SK-N-DZ (cell line): ENCODE measurements around the gene PDGFC.
"Not testable (repeated sequence)": the region's sequence is repeated elsewhere in the genome, so short reads cannot be mapped to it uniquely, and the experiment has no call there.

Source experiments
- DNase-seq: peaks from one replicate; pipeline ENCODE4 v3.0.0-alpha.2; 2015; ENCODE audit warnings: low spot score

PDGFC gene

GRCh38 chr4:156909010-156909409, 62.6 kb downstream of the PDGFC start:
- no peak for DNase-seq

- DNase-seq, result no peak
Observed at GRCh38 chr4:156906325-156906724, 65.3 kb downstream of the PDGFC start.

DNA sequence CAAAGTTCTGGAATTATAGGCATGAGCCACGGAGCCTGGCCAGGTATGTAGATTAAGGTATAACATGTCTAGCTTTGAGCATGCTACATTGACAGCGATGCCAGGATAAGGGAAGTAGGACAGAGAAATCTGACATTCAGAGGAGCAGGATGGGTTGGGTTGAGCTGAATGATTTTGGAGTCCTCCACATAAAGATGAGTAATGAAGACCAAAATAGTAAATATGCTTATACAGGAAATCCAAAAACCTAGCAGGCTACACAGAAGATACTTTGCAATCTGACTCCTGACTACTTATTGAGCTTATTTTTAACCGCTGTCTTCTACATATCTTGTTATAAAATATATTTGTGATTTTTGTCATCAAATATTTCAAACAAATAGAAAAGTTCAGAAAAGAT, 69.7 kb downstream of the PDGFC start:
- no peak for DNase-seq

GRCh38 chr4:156898373-156899117, 73.1 kb downstream of the PDGFC start:
- DNase-seq, result no peak

- DNase-seq, result no peak
Observed at GRCh38 chr4:156896527-156896926, 75.1 kb downstream of the PDGFC start.

GRCh38 chr4:156894234-156894633, 77.4 kb downstream of the PDGFC start:
- no peak for DNase-seq

- no peak for DNase-seq
Observed at GRCh38 chr4:156892805-156893204, 78.8 kb downstream of the PDGFC start.

GRCh38 chr4:156889616-156890594, 81.7 kb downstream of the PDGFC start:
- no peak for DNase-seq

DNA sequence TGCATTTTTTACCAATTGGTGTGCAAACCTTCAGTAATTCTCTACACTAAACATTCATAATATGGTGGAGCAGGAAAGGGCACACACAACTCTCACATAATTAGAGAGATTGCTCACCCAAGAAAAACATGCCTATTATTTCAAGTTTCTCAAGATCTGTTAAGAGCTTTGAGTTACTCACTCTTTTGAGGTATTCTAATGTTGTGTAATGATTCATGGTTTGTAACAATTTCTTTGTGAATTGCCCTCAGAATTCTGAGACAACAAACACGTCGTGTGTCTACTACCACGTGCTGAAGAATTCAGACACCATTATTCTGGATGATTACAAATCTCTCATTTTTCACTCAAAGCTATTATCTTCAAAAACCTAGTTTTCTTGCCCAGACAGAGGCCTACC, 82.8 kb downstream of the PDGFC start:
- DNase-seq, result no peak

GRCh38 chr4:156886481-156886880, 85.1 kb downstream of the PDGFC start:
- no peak for DNase-seq

- no peak for DNase-seq
Observed at GRCh38 chr4:156885374-156885773, 86.2 kb downstream of the PDGFC start.

- DNase-seq, result no peak
Observed at GRCh38 chr4:156884183-156884582, 87.4 kb downstream of the PDGFC start.

DNA sequence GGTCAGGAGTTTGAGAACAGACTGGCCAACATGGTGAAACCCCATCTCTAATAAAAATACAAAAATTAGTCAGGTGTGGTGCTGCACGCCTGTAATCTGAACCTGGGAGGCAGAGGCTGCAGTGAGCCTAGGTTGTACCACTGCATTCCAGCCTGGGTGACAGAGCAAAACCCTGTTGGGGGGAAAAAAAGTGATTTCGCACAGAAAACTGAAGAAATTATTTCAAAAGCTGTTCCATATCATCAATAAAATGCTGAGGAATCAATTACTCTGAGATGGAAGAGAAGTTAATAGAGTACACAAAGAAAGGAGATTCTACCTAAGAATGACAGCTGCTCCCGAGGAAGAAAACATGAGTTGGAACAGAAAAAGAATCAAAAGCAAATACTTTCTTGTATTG, 95.9 kb downstream of the PDGFC start:
- no peak for DNase-seq

DNA sequence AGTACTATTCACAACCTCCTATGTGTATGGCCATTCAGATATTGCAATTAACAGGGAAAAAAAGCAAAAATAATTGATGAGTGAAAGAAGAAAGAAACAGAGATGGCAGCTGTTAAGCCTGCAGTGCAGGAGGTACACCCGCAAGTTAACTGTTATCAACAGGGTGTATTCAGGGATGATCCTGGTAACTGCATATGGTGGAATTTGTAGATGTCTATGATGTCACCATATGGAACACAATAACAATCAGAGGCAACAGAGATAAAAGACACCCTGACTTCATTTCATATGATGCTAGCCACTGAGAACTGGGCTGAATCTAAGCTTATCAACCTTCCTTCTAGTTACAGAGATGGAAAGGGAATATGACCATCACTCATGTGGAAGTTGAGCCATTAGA, 96.5 kb downstream of the PDGFC start:
- DNase-seq, result no peak

GRCh38 chr4:156873799-156874198, 97.8 kb downstream of the PDGFC start:
- no peak for DNase-seq

DNA sequence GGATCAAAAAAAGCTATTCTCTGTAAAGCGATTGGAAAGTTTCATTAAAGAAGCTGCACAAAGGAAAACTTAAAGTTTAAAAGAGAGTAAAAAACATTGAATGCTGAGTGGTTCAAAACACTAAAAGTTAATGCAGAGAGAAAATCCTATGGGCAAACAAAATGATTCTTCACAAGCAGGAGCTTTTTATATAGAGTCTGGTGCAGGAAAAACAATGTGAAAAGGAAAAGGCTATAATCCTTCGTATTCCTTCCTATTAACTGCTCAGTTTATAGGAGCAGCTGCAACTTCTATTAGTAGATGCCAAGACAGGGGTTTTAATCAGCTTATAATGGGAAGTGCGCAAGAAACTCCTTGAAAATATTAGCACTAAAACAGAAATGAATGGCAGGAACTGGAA, 100.7 kb downstream of the PDGFC start:
- DNase-seq, result no peak

GRCh38 chr4:156870131-156870530, 101.5 kb downstream of the PDGFC start:
- no peak for DNase-seq

- not testable (repeated sequence) for DNase-seq
Observed at GRCh38 chr4:156866088-156866487, 105.5 kb downstream of the PDGFC start.

DNA sequence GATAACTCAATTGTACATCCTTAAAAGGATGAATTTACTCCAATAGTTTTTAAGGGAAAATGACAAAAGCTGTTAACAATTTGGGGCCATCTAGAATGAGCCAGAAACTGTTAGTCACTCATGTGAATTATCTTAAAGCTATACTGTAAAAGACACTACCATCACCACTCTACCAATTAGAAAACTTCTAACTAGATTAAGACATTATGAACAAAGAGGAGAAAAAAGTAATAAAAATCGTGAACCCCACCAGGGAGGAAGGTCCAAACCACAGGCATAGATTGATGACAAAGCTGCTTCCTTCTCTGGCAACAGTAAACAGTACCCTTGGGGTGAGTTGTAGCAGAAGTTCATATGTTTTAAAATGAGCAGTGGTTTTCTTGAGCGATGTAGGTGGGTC, 106.1 kb downstream of the PDGFC start:
- no peak for DNase-seq

- no peak for DNase-seq
Observed at GRCh38 chr4:156858071-156858470, 113.5 kb downstream of the PDGFC start.

DNA sequence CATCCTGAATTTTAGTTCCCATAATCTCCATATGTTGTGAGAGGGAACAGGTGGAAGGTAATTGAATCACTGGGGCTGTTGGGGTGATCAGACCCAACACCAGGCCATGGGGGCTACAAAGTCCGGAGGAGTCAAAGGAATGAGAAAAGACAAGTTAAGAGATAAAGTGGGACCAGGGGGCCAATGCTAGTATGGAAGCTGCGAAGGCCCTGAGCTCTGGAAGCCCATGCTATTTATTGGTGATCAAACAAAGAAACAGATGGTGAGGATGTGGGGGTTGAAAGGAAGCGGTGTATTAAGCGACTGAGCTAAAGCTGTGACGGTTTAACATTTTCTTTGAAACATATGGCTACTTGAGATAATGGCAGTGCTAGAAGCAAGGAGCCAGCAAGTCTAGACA, 132.8 kb downstream of the PDGFC start:
- DNase-seq, result no peak

DNA sequence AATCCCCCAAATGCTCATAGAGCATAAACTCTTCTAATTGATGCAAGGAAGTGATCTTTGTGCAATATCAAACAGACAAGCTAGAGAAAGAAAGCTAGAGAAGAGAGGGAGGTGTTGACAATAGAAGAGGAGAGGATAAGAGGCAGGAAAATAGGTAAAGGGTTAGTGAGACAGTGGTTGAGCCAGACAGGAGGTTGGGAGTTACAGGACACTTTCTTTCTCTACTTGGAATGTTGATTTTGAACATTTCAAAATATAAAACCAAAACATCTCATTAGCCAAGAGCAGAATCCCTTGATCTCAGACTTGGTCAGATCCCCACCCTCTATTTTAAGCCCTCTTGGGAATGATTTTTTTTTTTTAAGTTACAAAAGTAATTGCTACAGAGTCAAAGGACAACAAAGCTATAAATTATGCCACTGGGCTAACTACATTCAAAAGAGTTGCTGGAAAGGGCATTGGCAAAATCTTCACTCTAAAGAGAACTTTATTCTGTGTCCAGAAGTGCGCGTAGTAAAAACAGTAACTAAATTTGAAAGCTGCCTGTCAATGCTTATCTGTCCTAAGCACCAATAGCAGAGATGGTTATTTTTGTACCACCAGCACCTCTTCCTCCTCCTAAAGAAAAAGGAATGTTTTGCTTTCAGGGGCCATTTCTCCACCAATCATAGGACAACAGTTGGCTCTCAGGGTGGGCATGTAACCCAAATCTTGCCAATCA, 133.8 kb downstream of the PDGFC start:
- DNase-seq, result no peak
